Glomerular endothelial cell (primary cell): ENCODE data around the gene SETD7. TPM values are rescaled to one million over a fixed set of nuclear protein-coding genes. Genes with fewer than 3 reads are reported as not detected.

Experiments used
- DNase-seq: peaks from one replicate; pipeline ENCODE4 v3.0.0-alpha.2; 2011; ENCODE audit warnings: low read depth, low spot score; ENCODE audit errors: extremely low read depth
- total RNA-seq: library from RNA; depleted of rRNA; stranded (reverse); fragments of >200 nt; gene quantifications from 2 replicates; pipeline ENCODE4 v1.2.3, GENCODE V29; 2015

SETD7 gene
- total RNA-seq, 1 donor from 2014 or later = 53.2 TPM

GRCh38 chr4:139552517-139553307 lies 3.3 kb downstream of the SETD7 start:
- no peak for DNase-seq

GRCh38 chr4:139550724-139551429 lies 5.1 kb downstream of the SETD7 start:
- no peak for DNase-seq

GRCh38 chr4:139547979-139548378 lies 8.0 kb downstream of the SETD7 start:
- no peak for DNase-seq

- no peak for DNase-seq
Measured at GRCh38 chr4:139540632-139541031, 15.4 kb downstream of the SETD7 start.

- DNase-seq = no peak
Measured at GRCh38 chr4:139540161-139540560, 15.9 kb downstream of the SETD7 start.

GRCh38 chr4:139537292-139537691 lies 18.7 kb downstream of the SETD7 start:
- no peak for DNase-seq

- no peak for DNase-seq
Measured at GRCh38 chr4:139535871-139536234, 20.2 kb downstream of the SETD7 start.

GRCh38 chr4:139535228-139535870 lies 20.7 kb downstream of the SETD7 start:
- no peak for DNase-seq

- no peak for DNase-seq
Measured at GRCh38 chr4:139534287-139534950, 21.6 kb downstream of the SETD7 start.

- DNase-seq = no peak
Measured at GRCh38 chr4:139533511-139533910, 22.5 kb downstream of the SETD7 start.

GRCh38 chr4:139532947-139533346 lies 23.1 kb downstream of the SETD7 start:
- no peak for DNase-seq

- no peak for DNase-seq
Measured at GRCh38 chr4:139530833-139531427, 25.1 kb downstream of the SETD7 start.

GRCh38 chr4:139528377-139529005 lies 27.5 kb downstream of the SETD7 start:
- no peak for DNase-seq

GRCh38 chr4:139526928-139527327 lies 29.1 kb downstream of the SETD7 start:
- DNase-seq = no peak

- no peak for DNase-seq
Measured at GRCh38 chr4:139525414-139525813, 30.6 kb downstream of the SETD7 start.

GRCh38 chr4:139524062-139524631 lies 31.9 kb downstream of the SETD7 start:
- DNase-seq = no peak

GRCh38 chr4:139523076-139523475 lies 32.9 kb downstream of the SETD7 start:
- DNase-seq = no peak

GRCh38 chr4:139522457-139522856 lies 33.6 kb downstream of the SETD7 start:
- no peak for DNase-seq

GRCh38 chr4:139521754-139522401 lies 34.1 kb downstream of the SETD7 start:
- DNase-seq = no peak
